ENCODE results near the gene TMEM126A. TPM values are rescaled to one million over a fixed set of nuclear protein-coding genes. Genes with fewer than 3 reads are reported as not detected.

The TMEM126A gene
- total and polyA plus RNA-seq, 2 of the 8 experiments (the other 6 are each of a cell fraction or from before 2014, with no cell fraction given): 33.7 to 58.7 TPM

GRCh38 chr11:85694385-85694980 lies 46.7 kb downstream of the TMEM126A start:
- H2AFZ ChIP-seq (ENCODE audit: low read length): no peak overlapping the region
- H3K9me3 ChIP-seq (ENCODE audit: insufficient read depth in 2 of 2, low read depth in 1 of 2, low read length in 1 of 2): no peaks in the 10 kb centered on the region
- H3K36me3 ChIP-seq (ENCODE audit: control insufficient read depth in 2 of 4, insufficient read depth in 4 of 4, low read length in 3 of 4): no peaks in the 10 kb centered on the region; a peak in 1 of 8 replicates
- 96% methylated on average over 1 of the region's 1 CpG; no CpG with 5 or more reads in 1 of the 2 experiments for WGBS, 2 experiments (ENCODE audit: extremely low coverage in 1 of 2, insufficient coverage in 1 of 2, insufficient read length in 1 of 2, insufficient replicate concordance in 2 of 2, low coverage in 1 of 2, low lambda C conversion rate in 2 of 2, missing lambda C conversion rate in 1 of 2)
- DNase-seq (ENCODE audit: low read depth in 1 of 2, low spot score in 2 of 2) (no peak), FAIRE-seq (no peak)
- H3K23ac ChIP-seq (ENCODE audit: insufficient read length): no peak overlapping the region
- H2BK12ac ChIP-seq (ENCODE audit: low read depth, low read length): no peak overlapping the region
- TF ChIP-seq TEAD4 (IDR thresholded peaks at IDR 0.05; ENCODE audit: low read depth, low read length) (no peak), RAD21 (IDR thresholded peaks at IDR 0.05 in 1 of 2, conservative IDR thresholded peaks at IDR 0.05 in 1 of 2; ENCODE audit: low read depth in 2 of 2, low read length in 2 of 2) (peak; percentile 61 to 63), ATF2 (IDR thresholded peaks at IDR 0.05; ENCODE audit: low read length) (no peak), CTCF (IDR thresholded peaks at IDR 0.05; ENCODE audit: control extremely low read depth in 1 of 3, insufficient read depth in 1 of 3, low read depth in 1 of 3, low read length in 3 of 3) (peak in 1 of 3 experiments; percentile 48; a peak in 2 of 4 replicates), ATF3 (IDR thresholded peaks at IDR 0.05; ENCODE audit: insufficient read depth, low read depth, low read length) (no peak), SRF (IDR thresholded peaks at IDR 0.05; ENCODE audit: low read depth, low read length) (peak; percentile 24; the same call in 1 of the 2 replicates)
- H2BK20ac ChIP-seq (ENCODE audit: low read length): no peak overlapping the region
- H3K27me3 ChIP-seq (replicated peaks in 1 of 4; ENCODE audit: control insufficient read depth in 3 of 4, extremely low read depth in 1 of 4, insufficient read depth in 3 of 4, low read length in 3 of 4): no peaks in the 10 kb centered on the region
- CTCF ChIA-PET (ENCODE audit: partially characterized antibody): interaction anchor here (0.7 to 5.1 kb wide), 20 partner anchors 9 to 510 kb away, joined by 3 to 33 read pairs (median 3); partner anchors contain the start of genes CCDC83, CCDC89 and TMEM126A
- H3K18ac ChIP-seq (ENCODE audit: extremely low read depth, low read length): no peak overlapping the region
- H2BK15ac ChIP-seq (ENCODE audit: low read length): no peak overlapping the region
- H3K79me1 ChIP-seq (ENCODE audit: low read depth, low read length): no peaks in the 10 kb centered on the region
- no peak overlapping the region for H3K9ac ChIP-seq (replicated peaks in 1 of 4; ENCODE audit: extremely low read depth in 1 of 4, low read depth in 3 of 4, low read length in 3 of 4)
- no peak overlapping the region for H4K91ac ChIP-seq (replicated peaks; ENCODE audit: insufficient read length, low read length)
- no peak overlapping the region for H3K4me3 ChIP-seq (ENCODE audit: extremely low read depth in 1 of 4, insufficient read depth in 2 of 4, low read depth in 3 of 4, low read length in 4 of 4)
- no peaks in the 10 kb centered on the region for H3K79me2 ChIP-seq (ENCODE audit: control insufficient read depth in 1 of 2, insufficient read depth in 2 of 2, low read length in 2 of 2)
- no peaks in the 10 kb centered on the region for H4K20me1 ChIP-seq (replicated peaks in 1 of 2; ENCODE audit: control insufficient read depth in 1 of 2, insufficient read depth in 2 of 2, low read length in 2 of 2)
- no peak overlapping the region for H3K14ac ChIP-seq (ENCODE audit: insufficient read length)
- H4K5ac ChIP-seq (ENCODE audit: insufficient read length, low read depth, low read length): no peak overlapping the region
- POLR2A ChIA-PET (ENCODE audit: partially characterized antibody): no interaction called here
- no peak overlapping the region for H2AK5ac ChIP-seq (ENCODE audit: low read depth, low read length)
- H2BK120ac ChIP-seq (replicated peaks; ENCODE audit: low read depth, low read length): no peak overlapping the region
- no peak overlapping the region for H4K8ac ChIP-seq (ENCODE audit: extremely low read depth, insufficient read depth, low read length)
- H3K23me2 ChIP-seq (ENCODE audit: low read depth, low read length): no peaks in the 10 kb centered on the region
- H3K4ac ChIP-seq (replicated peaks; ENCODE audit: insufficient read length, low read depth, low read length): no peak overlapping the region
- no peak overlapping the region for H2BK5ac ChIP-seq (ENCODE audit: low read depth, low read length)
- H3K27ac ChIP-seq (ENCODE audit: low read depth, low read length): no peak overlapping the region
- H3K4me2 ChIP-seq (ENCODE audit: insufficient read depth in 1 of 2, low read depth in 2 of 2, low read length in 2 of 2): no peak overlapping the region
- H3K56ac ChIP-seq (replicated peaks; ENCODE audit: insufficient read length, low read depth, low read length): no peak overlapping the region
- H3K4me1 ChIP-seq (replicated peaks in 1 of 4; ENCODE audit: control insufficient read depth in 3 of 4, insufficient read depth in 4 of 4, low read length in 3 of 4): no peaks in the 10 kb centered on the region
